Activated CD8-positive, alpha-beta T cell treated with anti-CD3 and anti-CD28 coated beads for 36 hours (primary cell): Measurements from ENCODE around the gene UNG. TPM values are rescaled to one million over a fixed set of nuclear protein-coding genes. Genes with fewer than 3 reads are reported as not detected.

Experiments
- ATAC-seq: fragments of 200-7000 bp; cut with Tn5 transposase; one replicate; pipeline ENCODE4 v1.10.0; 2021; ENCODE audit warnings: mild to moderate bottlenecking, moderate library complexity
- CTCF ChIA-PET: fragments of 350-600 bp; sonication (Branson Sonifier 250); formaldehyde crosslinking; loops from one replicate; lab custom pipeline; 2021; ENCODE audit warnings: antibody characterized with exemption; lab: Charles Lee
- POLR2A ChIA-PET: fragments of 350-600 bp; sonication (Branson Sonifier 250); formaldehyde crosslinking; loops from one replicate; lab custom pipeline; 2021; ENCODE audit warnings: antibody characterized with exemption; lab: Charles Lee
- DNase-seq: peaks from one replicate; pipeline ENCODE4 v3.0.0-alpha.2; 2020
- H3K27ac Mint-ChIP-seq: one replicate; pipeline ENCODE4 v1.8.0; 2021; ENCODE audit warnings: mild to moderate bottlenecking, mixed read lengths
- H3K27me3 Mint-ChIP-seq: one replicate; pipeline ENCODE4 v1.8.0; 2021; ENCODE audit warnings: mixed read lengths
- H3K36me3 Mint-ChIP-seq: one replicate; pipeline ENCODE4 v1.8.0; 2021; ENCODE audit warnings: low read depth, mixed read lengths
- H3K4me1 Mint-ChIP-seq: one replicate; pipeline ENCODE4 v1.8.0; 2021; ENCODE audit warnings: low read depth, mixed read lengths
- H3K4me3 Mint-ChIP-seq: one replicate; pipeline ENCODE4 v1.8.0; 2021; ENCODE audit warnings: mild to moderate bottlenecking, moderate library complexity, mixed read lengths
- H3K9me3 Mint-ChIP-seq: one replicate; pipeline ENCODE4 v1.8.0; 2021; ENCODE audit warnings: mixed read lengths
- CTCF ChIP-seq: fragments of 200-600 bp; IDR thresholded peaks from one replicate; pipeline ENCODE4 v1.8.0; 2022; ENCODE audit warnings: antibody characterized with exemption, mild to moderate bottlenecking
- intact Hi-C: fragments of 100-400 bp; cut with micrococcal nuclease; formaldehyde crosslinking; loops from one replicate; pipeline ENCODE4 v1.10.0; 2022
- total RNA-seq, 2 experiments: library from RNA; stranded (reverse); gene quantifications; one replicate each; pipeline ENCODE4 v1.2.3, GENCODE V29; 2021

The UNG gene
- total RNA-seq, 2 experiments from 2014 or later = 86.4 to 93.3 TPM

DNA sequence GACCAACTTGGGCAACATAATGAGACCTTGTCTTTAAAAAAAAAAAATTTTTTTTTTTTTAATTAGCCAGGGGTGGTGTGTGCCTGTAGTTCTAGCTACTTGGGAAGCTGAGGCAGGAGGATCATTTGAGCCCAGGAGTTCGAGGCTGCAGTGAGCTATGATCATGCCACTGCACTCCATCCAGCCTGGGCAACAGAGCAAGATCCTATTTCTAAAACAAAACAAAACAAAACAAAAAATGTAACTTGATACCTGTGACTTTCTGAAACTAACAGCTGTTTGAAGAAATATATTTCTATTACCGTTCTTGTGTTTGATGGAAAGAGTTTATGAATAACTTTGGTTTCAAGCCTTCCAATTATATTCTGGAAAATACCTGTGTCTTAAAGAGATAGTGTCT is 17.2 kb downstream of the UNG start:
- H3K4me3 Mint-ChIP-seq = no peak overlapping the region
- intact Hi-C loops = loop anchor here (5.0 kb wide), 1 partner anchor 273 kb away; no protein-coding TSS in a partner anchor
- H3K4me1 Mint-ChIP-seq = peaks cover 23% of the 10 kb centered on the region
- TF ChIP-seq CTCF = no peak
- H3K36me3 Mint-ChIP-seq = peaks cover 5% of the 10 kb centered on the region
- ATAC-seq = no peak
- ChIA-PET CTCF (interaction anchor here (1.2 to 2.6 kb wide), 3 partner anchors 19 to 279 kb away, joined by 5 to 9 read pairs (median 5); no protein-coding TSS in a partner anchor), POLR2A (interaction anchor here (1.5 kb wide), 1 partner anchor 12 kb away, joined by 3 read pairs; no protein-coding TSS in a partner anchor)
- no peaks in the 10 kb centered on the region for H3K27me3 Mint-ChIP-seq
- no peak for DNase-seq
- no peaks in the 10 kb centered on the region for H3K9me3 Mint-ChIP-seq
- no peak overlapping the region for H3K27ac Mint-ChIP-seq

DNA sequence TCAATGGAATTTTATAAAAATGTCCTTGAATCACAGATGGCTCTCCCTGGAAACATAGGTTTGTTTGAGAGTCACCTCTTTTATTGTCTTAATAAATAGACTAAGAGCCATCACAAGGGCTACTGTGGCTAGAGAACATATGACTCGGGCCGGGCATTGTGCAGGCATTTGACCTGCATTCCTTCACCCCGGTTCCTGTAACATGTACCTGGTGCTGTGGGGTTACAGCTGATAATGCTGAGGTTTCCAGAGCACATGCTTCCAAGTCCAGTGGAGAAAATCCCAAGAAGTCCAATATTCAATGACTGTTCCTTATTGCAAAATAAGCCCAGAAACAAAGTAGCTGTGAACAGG is 18.0 kb downstream of the UNG start:
- Mint-ChIP-seq H3K9me3 (no peaks in the 10 kb centered on the region), H3K27me3 (no peaks in the 10 kb centered on the region), H3K4me3 (no peak overlapping the region), H3K27ac (no peak overlapping the region), H3K4me1 (peaks cover 20% of the 10 kb centered on the region), H3K36me3 (peaks cover 2% of the 10 kb centered on the region)
- ChIA-PET CTCF (interaction anchor here (0.9 to 2.6 kb wide), 5 partner anchors 13 to 278 kb away, joined by 3 to 9 read pairs (median 5); partner anchors contain the start of gene ALKBH2), POLR2A (interaction anchor here (0.7 to 1.5 kb wide), 2 partner anchors 12 to 15 kb away, joined by 3 read pairs; no protein-coding TSS in a partner anchor)
- DNase-seq (no peak), ATAC-seq (no peak)
- no peak for TF ChIP-seq CTCF
- intact Hi-C loops = loop anchor here (5.0 kb wide), 1 partner anchor 272 kb away; no protein-coding TSS in a partner anchor

DNA sequence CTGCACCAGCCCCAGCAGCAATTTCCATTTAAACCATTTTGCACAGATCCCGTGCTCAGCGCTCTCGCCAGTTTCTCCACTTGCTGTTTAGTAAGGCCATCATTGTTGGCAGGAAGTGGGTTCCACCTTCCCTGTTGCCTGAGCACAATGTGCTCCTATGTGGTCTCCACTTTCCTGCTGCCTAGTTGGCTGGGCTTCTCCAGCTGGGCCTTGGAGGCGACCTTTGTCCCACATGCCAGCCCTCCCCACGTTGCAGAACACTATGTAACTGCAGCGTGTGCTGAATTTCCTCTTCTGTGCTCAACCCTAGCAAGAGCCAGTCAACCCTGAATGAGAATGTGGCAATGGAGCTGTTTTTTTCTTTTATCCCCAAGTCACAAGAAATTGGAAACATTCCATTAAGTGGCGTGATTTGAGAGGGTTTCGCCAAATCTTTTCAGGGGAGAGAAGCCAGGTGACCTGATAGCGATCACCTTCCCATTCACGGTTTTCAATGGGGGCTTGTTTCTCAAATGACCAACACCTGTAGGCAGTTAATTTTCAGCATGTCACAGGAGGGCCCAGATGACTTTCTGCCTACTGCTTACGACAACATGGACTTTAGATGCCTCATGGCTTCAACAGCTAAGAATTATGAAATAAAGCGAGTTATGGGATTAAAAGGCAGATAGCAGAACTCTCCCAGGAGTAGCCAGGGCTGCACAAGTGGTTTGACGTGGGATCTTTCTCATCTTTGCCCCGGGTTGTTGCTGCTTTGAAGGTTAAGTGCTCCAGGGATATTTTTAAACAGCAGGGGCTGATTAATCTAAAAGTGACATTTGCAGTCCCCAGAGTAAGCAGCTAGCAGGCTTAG is 18.6 kb downstream of the UNG start, which contains the start of gene ACACB:
ACACB (plus strand) TSS at position 830 of the 853 bp plus-strand sequence. CDS start 22,819 bp downstream, outside the sequence.
- no peaks in the 10 kb centered on the region for H3K36me3 Mint-ChIP-seq
- intact Hi-C loops = loop anchor here (5.0 kb wide), 1 partner anchor 271 kb away; no protein-coding TSS in a partner anchor
- no peak for DNase-seq
- no peaks in the 10 kb centered on the region for H3K27me3 Mint-ChIP-seq
- no peak for TF ChIP-seq CTCF
- POLR2A ChIA-PET = interaction anchor here (0.7 to 1.5 kb wide), 2 partner anchors 13 to 15 kb away, joined by 3 read pairs; no protein-coding TSS in a partner anchor
- no peak within 1 kb of the TSS for H3K27ac Mint-ChIP-seq
- peaks cover 15% of the 10 kb centered on the region for H3K4me1 Mint-ChIP-seq
- no peak within 1 kb of the TSS for H3K4me3 Mint-ChIP-seq
- ATAC-seq = no peak
- H3K9me3 Mint-ChIP-seq = no peaks in the 10 kb centered on the region
- CTCF ChIA-PET = interaction anchor here (0.9 to 2.6 kb wide), 6 partner anchors 13 to 278 kb away, joined by 3 to 9 read pairs (median 4); partner anchors contain the start of gene ALKBH2

GRCh38 chr12:109116611-109116949 is 19.2 kb downstream of the UNG start:
- DNase-seq (no peak), ATAC-seq (no peak)
- CTCF ChIA-PET = interaction anchor here (1.4 kb wide), 1 partner anchor 277 kb away, joined by 4 read pairs; no protein-coding TSS in a partner anchor
- POLR2A ChIA-PET = no interaction called here
- Mint-ChIP-seq H3K4me1 (peaks cover 14% of the 10 kb centered on the region), H3K27me3 (no peaks in the 10 kb centered on the region), H3K36me3 (no peaks in the 10 kb centered on the region), H3K4me3 (no peak overlapping the region), H3K9me3 (no peaks in the 10 kb centered on the region), H3K27ac (no peak overlapping the region)
- TF ChIP-seq CTCF = no peak
- intact Hi-C loops = loop anchor here (5.0 kb wide), 1 partner anchor 271 kb away; no protein-coding TSS in a partner anchor
